DMS53 treated with DMSO at 0.1 percent for 48 hours (cell line): ENCODE data around the gene NPDC1.
"Not testable (repeated sequence)": the region's sequence is repeated elsewhere in the genome, so short reads cannot be mapped to it uniquely, and the experiment has no call there.

Experiments used
- DNase-seq: peaks from one replicate; lab custom pipeline; 2025; ENCODE audit not compliant: unreplicated experiment; lab: John Stamatoyannopoulos, UW

The NPDC1 gene

DNA sequence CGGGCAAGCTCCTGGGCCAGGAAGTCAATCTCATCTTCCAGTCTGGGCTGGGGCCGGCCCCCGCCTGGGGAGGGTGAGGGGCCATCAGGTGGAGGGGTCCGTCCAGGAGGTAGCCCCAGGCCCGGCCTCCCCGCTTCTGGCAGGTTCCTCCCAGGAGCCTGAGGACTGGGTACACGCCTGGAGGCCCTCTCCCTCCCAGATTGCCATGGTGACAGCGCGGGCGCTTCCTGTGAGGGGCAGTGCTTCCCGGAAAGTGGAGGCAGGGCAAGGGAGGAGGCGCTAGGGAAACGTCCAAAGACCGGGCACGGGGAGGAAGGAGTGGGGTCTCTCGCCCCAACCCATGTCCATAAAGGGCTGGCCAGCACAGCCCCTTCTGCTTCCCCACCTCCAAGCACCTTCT, 4.9 kb downstream of the NPDC1 start:
- no peak for DNase-seq

DNA sequence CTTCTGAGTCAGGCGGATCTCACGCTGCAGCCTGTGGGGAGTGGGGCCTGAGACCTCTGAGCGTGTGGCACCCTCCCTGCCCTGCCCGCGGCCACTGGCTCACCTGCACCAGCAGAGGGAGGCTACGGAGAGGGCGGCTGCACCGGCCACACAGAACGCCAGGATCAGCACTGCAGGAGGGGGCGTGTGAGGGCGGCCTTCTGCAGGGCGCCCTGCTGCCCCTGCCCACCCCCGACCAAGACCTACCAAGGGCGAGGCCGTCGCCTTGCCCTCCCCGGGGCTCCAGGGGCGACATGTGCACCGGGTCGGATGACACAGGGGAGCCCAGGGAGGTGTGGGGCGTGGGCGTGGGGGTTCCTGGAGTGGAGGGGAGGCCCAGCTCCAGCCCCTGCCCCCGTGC, 5.4 kb downstream of the NPDC1 start:
- DNase-seq: no peak

- DNase-seq: no peak
Observed at GRCh38 chr9:137039611-137040366, 6.2 kb downstream of the NPDC1 start.

DNA sequence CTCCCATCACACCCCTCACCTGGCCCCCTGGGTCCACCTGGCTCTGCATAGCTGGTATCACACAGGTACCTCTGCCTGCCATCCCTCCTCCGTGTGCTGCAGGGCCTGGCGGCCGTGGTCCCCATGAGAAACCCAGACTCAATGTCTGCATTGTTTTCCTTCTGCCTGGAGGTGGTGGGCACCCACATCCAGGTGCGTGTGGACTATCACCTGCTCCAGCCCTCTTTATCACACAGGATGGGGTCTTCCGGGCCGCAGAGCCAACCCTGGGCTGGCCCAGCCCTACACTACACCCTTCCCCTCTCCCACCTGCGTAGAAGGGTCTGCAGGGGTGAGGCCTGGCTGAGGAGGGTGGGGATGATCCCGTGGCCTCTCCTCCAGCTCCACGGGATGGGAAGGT, 7.1 kb downstream of the NPDC1 start:
- DNase-seq: no peak

DNA sequence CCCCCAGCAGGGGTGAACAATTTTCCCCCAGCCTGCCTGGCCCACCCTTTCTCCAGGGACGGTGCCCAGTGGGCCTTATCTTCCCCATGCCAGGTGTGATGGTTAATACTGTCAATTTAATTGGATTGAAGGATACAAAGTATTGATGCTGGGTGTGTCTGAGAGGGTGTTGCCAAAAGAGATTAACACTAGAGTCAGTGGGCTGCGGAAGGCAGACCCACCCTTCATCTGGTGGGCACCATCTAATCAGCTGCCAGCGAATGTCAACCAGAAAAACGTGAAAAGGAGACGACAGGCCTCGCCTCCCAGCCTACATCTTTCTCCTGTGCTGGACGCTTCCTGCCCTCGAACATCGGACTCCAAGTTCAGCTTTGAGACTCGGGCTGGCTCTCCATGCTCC, 8.5 kb downstream of the NPDC1 start:
- DNase-seq: no peak

DNA sequence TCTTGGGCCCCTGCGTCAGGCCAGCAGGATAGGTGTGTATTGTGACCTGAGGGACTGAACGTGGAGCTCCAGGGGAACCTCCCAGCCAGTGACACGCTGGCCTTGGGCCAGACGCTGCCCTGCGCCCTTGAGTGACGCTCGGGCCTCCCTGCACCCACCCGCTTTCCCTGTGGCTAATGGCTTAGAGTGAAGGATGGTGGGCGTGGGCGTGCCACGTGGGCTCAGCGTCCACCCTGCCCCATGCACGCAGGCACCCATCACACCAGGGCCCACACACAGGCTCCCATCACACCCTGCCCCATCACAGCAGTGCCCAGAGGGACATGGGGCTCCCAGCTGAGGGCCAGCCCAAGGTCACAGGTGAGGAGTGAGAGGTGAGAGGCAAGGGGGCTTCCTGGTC, 8.9 kb downstream of the NPDC1 start:
- DNase-seq: no peak

- no peak for DNase-seq
Observed at GRCh38 chr9:137035937-137036336, 10.0 kb downstream of the NPDC1 start.

DNA sequence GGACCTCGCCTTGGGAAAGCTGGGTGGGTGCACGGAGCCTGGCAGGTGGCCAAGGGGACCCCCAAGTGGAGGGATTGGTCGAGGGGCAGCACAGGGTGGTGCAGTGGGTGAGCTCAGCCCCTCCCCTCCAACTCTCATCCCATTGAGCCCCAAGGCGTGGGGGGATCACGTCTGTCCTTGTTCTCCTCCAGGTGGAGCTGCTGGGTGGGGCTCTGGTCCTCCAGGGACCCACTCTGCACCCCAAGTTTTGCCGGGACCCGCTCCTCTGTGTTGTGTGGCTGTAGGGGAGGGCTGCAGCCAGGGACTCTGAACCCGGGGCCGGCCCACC, 10.5 kb downstream of the NPDC1 start:
- DNase-seq: no peak

GRCh38 chr9:137034709-137035506, 11.1 kb downstream of the NPDC1 start:
- peak; percentile 77 for DNase-seq

- DNase-seq: peak; percentile 14
Observed at GRCh38 chr9:137034039-137034708, 11.8 kb downstream of the NPDC1 start.

DNA sequence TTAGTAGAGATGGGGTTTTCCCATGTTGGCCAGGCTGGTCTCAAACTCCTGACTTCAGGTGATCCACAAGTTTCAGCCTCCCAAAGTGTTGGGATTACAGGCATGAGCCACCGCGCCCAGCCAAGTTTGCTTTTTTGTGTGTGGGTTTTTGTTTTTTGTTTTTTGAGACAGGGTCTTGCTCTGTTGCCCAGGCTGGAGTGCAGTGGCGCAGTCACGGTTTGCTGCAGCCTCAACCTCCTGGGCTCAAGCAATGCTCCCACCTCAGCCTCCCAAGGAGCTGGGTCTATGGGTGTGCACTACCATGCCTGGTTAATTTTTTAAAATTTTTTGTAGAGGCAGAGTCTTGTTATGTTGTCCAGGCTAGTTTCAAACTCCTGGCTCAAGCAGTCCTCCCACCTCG, 12.5 kb downstream of the NPDC1 start:
- not testable (repeated sequence) for DNase-seq

- no peak for DNase-seq
Observed at GRCh38 chr9:137032858-137033257, 13.1 kb downstream of the NPDC1 start.

DNA sequence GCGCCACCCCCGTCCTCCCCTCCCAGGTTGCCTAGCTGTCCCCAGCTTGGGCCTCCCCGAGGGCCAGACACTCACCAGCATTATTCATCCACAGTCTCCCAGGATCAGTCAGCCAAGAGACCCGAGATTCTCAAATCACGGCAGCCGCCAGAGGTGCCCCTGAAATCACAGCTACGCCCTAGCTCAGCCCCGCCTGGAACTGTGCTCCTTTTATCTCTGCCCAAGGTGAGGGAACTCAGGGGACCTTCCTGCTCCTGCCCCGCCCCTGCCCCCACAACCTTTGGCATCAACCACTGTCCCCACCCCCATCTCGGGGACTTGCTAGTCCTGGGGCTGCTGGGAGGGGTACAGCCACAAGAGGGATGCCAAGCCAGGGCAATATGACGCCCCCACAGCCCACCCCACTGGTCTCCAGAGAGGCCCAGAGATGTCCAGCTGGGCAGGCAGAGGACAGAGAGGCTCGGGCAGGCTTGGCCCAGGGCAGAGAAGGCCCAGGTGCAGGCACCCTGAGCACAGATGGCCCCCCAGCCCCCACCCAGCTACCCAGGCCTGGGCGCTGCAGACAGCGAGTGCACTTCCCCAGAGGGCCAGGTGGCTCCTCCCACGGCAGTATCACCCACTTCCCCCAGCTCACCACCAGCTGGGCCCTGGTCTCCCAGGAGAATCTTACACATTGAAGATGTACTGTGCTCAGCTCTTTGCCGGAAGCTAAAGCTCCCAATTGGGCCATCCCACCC, 13.9 kb downstream of the NPDC1 start, which contains the start of gene FUT7:
Gene FUT7 (minus strand): TSS at position 185 of the 737 bp plus-strand sequence. CDS start 97 bp downstream, at position 88.
- DNase-seq: no peak

DNA sequence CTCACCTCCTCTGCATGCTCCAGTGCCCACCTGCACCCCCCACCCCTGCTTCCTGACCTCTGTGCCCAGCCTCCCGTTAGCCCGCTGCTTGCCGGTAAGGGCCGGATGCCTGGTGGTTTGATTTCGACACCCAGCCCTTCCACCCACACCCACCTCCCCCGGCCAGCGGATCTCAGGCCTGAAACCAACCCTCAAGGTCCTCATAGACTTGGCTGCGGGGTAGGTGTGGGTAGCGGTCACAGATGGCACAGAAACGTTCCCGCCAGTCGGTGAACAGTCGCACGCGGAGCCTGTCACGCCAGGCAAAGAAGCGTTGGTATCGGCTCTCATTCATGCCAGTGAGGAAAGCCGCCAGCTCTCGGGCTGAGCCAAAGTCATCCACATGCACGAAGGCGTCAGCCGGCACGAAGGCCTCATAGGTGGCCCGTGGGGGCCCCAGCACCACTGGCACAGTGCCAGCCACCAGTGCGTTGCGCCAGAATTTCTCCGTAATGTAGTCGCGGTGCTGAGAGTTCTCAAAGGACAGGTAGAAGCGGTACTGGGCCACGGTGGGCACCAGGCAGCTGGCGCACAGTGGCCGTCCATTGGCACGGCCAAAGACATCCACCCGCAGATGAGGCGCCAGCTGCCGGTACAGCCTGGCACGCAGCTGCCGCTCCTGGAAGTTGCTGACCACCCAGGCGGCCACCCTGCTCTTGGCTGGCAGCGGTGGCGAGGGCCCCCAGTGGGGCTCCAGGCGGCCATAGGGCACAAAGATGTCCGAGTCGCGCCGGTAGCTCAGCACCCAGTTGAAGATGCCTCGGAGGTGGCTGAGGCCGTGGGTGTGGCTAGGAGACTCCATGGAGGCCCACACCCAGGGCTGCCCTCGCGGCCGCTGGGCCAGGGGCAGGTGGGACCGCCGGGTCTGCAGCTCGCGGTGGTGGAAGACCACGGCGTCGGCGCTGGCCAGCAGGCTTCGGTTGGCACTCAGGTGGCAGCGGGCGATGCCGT, 15.1 kb downstream of the NPDC1 start:
- no peak for DNase-seq

DNA sequence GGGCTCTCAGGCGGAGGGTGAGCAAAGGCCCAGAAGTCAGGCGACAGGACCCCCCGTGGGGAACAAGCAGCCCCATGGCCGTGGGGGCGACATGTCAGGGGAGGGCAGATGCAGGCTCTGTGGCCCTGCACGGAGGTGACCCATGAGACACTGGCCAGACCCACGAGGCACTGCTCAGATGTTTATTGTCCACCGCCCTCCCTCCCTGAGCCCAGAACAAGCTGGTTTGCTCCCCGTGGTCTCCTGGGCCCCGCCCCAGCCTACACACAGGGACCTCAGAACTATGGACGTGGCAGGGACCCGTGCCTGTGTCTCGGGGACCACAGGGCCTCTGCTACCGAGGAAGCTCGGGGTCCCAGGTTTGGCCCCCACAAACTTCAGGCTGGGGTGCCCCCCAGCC, 16.0 kb downstream of the NPDC1 start:
- DNase-seq: no peak

GRCh38 chr9:137029058-137029936, 16.7 kb downstream of the NPDC1 start:
- DNase-seq: peak; percentile 36

DNA sequence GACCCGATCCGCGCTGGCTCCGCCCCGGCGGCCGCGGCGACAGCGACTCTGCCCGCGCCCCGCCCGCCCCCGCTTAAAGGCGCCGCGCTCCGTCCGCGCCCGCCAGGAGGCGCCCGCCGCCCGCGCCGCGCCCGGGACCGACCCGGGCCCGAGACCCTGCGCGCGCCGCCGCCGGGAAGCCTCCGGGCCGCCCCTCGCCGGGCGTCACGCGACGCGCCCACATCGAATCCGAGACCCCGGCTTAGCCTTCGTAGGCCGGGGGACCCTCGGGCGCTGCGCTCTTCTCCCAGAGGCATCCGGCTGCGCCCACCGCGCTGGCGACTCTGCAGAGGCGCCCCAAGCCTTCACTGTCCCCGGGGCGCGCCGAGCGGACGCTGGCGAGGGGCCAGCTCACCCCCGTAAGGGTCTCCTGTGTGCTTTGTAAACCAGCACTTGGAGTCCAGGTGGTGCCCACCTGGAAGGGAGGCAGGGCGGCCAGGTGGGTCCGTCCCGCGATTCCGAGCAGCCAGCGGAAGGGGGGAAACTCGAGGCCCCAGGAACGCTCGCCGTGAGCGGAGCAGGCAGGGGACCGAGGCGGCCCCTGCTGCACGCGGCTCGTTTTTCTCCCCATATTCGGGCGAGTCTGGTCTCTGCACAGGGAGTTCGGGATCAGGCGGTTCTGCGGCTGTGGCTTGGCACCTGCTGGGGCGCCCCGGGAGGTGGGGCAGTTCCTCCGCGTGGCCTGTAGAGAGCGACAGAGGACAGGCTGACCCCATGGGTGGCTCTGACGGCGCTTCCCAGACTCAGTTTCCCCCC, 17.5 kb downstream of the NPDC1 start:
- peak; percentile 76 for DNase-seq
